ENCODE data around the gene OTULIN.

Gene OTULIN

DNA sequence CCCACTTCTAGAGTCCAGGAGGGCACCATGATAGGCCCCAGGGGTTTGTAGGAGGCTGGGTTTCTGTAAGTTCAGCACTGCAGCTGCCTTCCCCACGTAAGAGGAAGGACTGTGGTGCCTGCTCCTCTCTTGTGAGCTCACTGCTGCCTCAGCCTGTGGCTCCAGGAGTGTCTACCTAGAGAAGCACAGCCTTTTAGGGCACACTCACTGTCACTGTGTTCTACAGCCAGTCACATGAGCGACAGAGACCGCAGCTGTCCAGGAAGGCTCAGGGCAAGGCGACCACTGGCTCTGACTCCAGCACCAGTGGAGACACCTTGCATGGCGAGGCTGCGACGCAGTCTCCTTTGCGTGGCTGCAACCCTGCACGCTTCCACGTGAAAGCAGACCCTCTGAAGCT lies 72.8 kb downstream of the OTULIN start:
- Mint-ChIP-seq H3K36me3 (ENCODE audit: low read depth) (peaks cover 5% of the 10 kb centered on the region), H3K4me3 (no peak overlapping the region), H3K4me1 (peaks cover 49% of the 10 kb centered on the region), H3K27ac (no peak overlapping the region), H3K27me3 (ENCODE audit: low read depth, poor library complexity) (peaks cover 9% of the 10 kb centered on the region), H3K9me3 (no peaks in the 10 kb centered on the region)
- no peak for DNase-seq
- TF ChIP-seq, protein P1, sequence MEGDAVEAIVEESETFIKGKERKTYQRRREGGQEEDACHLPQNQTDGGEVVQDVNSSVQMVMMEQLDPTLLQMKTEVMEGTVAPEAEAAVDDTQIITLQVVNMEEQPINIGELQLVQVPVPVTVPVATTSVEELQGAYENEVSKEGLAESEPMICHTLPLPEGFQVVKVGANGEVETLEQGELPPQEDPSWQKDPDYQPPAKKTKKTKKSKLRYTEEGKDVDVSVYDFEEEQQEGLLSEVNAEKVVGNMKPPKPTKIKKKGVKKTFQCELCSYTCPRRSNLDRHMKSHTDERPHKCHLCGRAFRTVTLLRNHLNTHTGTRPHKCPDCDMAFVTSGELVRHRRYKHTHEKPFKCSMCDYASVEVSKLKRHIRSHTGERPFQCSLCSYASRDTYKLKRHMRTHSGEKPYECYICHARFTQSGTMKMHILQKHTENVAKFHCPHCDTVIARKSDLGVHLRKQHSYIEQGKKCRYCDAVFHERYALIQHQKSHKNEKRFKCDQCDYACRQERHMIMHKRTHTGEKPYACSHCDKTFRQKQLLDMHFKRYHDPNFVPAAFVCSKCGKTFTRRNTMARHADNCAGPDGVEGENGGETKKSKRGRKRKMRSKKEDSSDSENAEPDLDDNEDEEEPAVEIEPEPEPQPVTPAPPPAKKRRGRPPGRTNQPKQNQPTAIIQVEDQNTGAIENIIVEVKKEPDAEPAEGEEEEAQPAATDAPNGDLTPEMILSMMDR (IDR thresholded peaks at IDR 0.05): no peak

DNA sequence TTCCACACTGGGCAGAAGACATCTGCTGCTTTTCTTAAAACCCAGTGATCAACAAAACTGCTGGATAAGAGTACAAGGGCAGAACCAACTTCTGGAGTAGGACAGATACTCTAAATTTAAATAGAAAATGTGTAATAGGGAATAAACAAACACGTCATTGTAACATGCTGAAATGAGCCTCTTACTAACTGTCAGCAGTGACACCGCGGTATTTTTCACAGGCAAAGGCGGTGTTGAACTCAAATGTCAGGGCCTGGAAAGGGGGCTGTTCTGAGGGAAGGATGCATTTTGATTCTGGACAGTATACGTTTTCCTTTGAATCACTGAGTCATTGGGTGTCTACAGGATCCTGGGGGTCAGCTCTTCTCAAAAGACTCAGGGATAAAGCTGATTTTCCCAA lies 73.5 kb downstream of the OTULIN start:
- DNase-seq: no peak
- peaks cover 50% of the 10 kb centered on the region for H3K4me1 Mint-ChIP-seq
- H3K27ac Mint-ChIP-seq: no peak overlapping the region
- H3K36me3 Mint-ChIP-seq (ENCODE audit: low read depth): peaks cover 5% of the 10 kb centered on the region
- TF ChIP-seq, protein P1 (IDR thresholded peaks at IDR 0.05): no peak
- H3K27me3 Mint-ChIP-seq (ENCODE audit: low read depth, poor library complexity): peaks cover 9% of the 10 kb centered on the region
- H3K4me3 Mint-ChIP-seq: no peak overlapping the region
- no peaks in the 10 kb centered on the region for H3K9me3 Mint-ChIP-seq

DNA sequence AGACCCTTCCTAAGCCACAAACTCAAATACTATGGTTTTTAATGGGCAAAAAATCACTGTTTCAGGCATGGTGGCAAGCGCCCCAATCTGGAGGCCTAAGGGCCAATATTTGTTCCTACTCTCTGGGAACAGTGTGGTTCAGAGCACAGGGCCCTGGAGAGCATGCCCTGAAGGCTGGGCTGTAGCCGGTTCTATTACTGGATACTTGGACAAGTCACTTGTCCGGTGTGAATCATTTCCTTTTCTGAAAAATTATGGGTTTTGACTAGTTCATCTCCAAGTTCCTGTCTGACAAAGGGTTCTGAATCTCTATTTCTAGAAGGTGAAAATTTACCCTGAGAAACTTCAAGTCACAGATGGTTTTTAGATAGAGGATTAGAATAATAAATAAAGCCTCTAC lies 75.0 kb downstream of the OTULIN start:
- TF ChIP-seq, protein P1 (IDR thresholded peaks at IDR 0.05): no peak
- Mint-ChIP-seq H3K9me3 (no peaks in the 10 kb centered on the region), H3K27me3 (ENCODE audit: low read depth, poor library complexity) (peaks cover 14% of the 10 kb centered on the region), H3K4me1 (peaks cover 49% of the 10 kb centered on the region), H3K27ac (no peak overlapping the region), H3K36me3 (ENCODE audit: low read depth) (no peaks in the 10 kb centered on the region), H3K4me3 (no peak overlapping the region)
- DNase-seq: no peak

DNA sequence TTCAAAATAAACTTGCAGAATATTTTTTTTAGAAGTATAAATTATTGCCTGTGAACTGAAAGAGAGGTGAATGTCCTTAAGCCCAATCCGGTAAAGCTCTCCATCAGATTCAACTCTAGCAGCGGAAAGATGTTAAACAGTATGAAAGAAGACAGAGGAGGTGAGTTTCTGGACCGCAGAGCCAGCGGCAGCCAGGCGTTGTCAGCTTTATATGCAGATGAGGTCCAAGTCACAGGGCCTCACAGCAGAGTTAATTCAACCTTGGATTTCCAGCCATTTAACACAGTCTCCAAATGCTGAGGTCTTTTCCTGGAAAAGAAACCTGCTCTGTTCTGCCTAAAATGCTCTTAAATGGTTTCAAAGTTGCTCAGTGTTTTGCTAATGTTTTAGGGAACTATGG lies 75.5 kb downstream of the OTULIN start:
- no peak overlapping the region for H3K27ac Mint-ChIP-seq
- no peak overlapping the region for H3K4me3 Mint-ChIP-seq
- H3K4me1 Mint-ChIP-seq: peaks cover 49% of the 10 kb centered on the region
- TF ChIP-seq, protein P1 (IDR thresholded peaks at IDR 0.05): no peak
- peaks cover 14% of the 10 kb centered on the region for H3K27me3 Mint-ChIP-seq (ENCODE audit: low read depth, poor library complexity)
- H3K9me3 Mint-ChIP-seq: no peaks in the 10 kb centered on the region
- DNase-seq: no peak
- no peaks in the 10 kb centered on the region for H3K36me3 Mint-ChIP-seq (ENCODE audit: low read depth)

DNA sequence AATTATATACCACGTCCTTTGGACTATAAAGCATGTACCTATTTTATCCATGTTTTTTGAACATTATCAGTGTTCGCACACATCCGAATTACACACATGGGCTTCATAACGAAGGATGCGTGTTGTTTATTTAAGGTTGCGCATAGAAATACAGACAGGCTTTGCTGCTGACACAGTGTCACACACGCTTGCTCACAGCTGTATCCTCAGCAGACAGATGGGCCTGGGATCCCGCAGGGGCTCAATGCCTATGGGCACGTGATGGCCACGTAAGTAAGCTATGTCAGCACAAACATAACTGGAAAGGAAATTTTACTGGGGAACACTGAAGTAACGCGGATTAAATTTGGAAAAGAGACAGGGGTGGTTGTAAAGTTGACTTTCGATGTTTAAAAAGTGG lies 76.6 kb downstream of the OTULIN start:
- Mint-ChIP-seq H3K27me3 (ENCODE audit: low read depth, poor library complexity) (peaks cover 14% of the 10 kb centered on the region), H3K9me3 (no peaks in the 10 kb centered on the region), H3K27ac (no peak overlapping the region), H3K36me3 (ENCODE audit: low read depth) (no peaks in the 10 kb centered on the region), H3K4me3 (no peak overlapping the region), H3K4me1 (peaks cover 55% of the 10 kb centered on the region)
- DNase-seq: no peak
- TF ChIP-seq, protein P1 (IDR thresholded peaks at IDR 0.05): no peak

DNA sequence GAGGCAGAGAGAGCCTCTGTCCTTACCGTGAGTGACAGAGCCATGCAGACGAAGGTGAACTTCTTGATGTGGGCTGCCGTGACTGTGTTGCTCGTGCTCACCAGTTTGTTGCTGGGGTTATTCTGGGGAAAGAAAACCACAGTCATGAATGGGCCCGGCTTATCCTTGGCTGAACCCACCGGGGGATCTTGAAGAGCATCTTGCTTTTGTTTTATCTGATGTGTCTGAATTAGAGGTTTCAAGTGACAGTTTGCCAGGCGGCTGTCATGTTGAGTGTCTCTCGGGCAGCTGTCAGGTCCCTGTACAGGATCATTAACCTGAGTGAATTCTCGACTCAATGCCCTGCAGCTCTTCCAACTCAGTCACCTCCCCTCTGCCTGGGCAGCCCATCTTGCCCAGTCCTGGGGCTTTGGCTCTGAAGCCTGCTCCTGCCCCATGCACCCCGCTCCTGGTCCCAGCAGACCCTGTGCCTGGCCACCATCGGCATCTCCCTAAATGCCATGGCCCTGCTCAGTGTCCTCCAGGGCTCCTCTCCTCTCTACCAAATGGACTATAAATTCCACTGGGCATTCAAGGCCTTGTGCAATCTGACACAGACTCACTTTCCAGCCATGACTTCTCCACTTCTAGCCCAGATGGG lies 77.4 kb downstream of the OTULIN start:
- Mint-ChIP-seq H3K4me1 (peaks cover 58% of the 10 kb centered on the region), H3K36me3 (ENCODE audit: low read depth) (no peaks in the 10 kb centered on the region), H3K27me3 (ENCODE audit: low read depth, poor library complexity) (peaks cover 10% of the 10 kb centered on the region), H3K9me3 (no peaks in the 10 kb centered on the region), H3K27ac (no peak overlapping the region), H3K4me3 (no peak overlapping the region)
- TF ChIP-seq, protein P1 (IDR thresholded peaks at IDR 0.05): no peak
- no peak for DNase-seq

All from nephron progenitor cell (in vitro differentiated cells).